ENCODE data around the gene ITIH3. TPM values are rescaled to one million over a fixed set of nuclear protein-coding genes. Genes with fewer than 3 reads are reported as not detected.

Gene ITIH3
- total RNA-seq, 1 experiment from 2014 or later, result 0.37 TPM

DNA sequence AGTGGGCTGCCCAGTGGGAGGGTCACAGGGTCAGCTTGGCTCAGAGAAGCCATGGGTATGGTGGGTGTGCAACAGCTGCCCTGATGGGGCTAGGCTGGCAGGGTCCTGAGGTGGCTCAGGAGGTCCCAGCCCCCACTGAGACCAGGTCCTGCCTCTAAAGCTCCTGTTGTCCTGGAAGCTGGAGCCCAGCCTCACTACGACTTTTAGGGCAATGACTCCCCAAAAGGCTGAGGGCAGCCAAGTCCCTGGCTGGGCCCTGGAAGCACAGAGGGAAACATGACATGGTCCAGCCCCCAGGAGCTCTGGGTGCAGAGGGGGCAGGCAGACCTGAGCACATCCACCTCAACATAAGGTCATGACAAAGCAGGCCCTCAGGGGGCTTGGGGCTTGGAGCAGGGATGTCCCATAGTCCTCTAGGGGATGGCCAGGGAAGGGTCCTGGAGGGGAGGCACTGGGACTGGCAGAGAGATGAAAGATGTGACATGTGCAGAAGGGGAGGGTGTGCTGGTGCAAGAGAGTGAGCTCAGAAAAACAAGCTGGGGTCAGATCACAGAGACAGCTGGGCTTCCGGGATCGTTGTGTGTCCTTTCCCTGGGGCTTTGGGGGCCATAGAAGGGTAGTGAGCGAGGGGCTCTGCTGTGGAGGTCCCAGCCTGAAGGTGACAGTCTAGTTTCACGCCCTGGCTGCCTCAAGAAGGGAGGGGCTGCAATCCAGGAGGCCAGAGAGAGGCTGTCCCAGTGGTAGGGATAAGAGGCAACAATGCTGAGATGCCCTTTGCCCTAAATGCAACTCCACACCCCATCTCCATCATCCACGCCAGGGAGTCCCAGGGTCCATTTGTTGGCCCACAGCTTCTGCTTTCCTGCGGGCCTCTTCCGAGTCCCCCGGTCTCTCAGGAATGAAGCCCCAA is 639 bp upstream of the ITIH3 start:
- no peaks in the 10 kb centered on the region for H3K9me3 Mint-ChIP-seq
- H3K4me3 Mint-ChIP-seq, result no peak overlapping the region
- no peaks in the 10 kb centered on the region for H3K27me3 Mint-ChIP-seq (ENCODE audit: low read depth)
- H3K36me3 Mint-ChIP-seq, result no peaks in the 10 kb centered on the region
- H3K4me1 Mint-ChIP-seq, result no peaks in the 10 kb centered on the region
- DNase-seq (ENCODE audit: low spot score), result no peak
- TF ChIP-seq JAZF1 (CRISPR knock-in tag; IDR thresholded peaks at IDR 0.05), result no peak
- TF ChIP-seq, protein P1, sequence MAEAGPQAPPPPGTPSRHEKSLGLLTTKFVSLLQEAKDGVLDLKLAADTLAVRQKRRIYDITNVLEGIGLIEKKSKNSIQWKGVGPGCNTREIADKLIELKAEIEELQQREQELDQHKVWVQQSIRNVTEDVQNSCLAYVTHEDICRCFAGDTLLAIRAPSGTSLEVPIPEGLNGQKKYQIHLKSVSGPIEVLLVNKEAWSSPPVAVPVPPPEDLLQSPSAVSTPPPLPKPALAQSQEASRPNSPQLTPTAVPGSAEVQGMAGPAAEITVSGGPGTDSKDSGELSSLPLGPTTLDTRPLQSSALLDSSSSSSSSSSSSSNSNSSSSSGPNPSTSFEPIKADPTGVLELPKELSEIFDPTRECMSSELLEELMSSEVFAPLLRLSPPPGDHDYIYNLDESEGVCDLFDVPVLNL (CRISPR knock-in tag; IDR thresholded peaks at IDR 0.05; ENCODE audit: borderline replicate concordance, low read depth), result no peak
- TF ChIP-seq, protein P2, sequence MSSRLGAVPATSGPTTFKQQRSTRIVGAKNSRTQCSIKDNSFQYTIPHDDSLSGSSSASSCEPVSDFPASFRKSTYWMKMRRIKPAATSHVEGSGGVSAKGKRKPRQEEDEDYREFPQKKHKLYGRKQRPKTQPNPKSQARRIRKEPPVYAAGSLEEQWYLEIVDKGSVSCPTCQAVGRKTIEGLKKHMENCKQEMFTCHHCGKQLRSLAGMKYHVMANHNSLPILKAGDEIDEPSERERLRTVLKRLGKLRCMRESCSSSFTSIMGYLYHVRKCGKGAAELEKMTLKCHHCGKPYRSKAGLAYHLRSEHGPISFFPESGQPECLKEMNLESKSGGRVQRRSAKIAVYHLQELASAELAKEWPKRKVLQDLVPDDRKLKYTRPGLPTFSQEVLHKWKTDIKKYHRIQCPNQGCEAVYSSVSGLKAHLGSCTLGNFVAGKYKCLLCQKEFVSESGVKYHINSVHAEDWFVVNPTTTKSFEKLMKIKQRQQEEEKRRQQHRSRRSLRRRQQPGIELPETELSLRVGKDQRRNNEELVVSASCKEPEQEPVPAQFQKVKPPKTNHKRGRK (CRISPR knock-in tag; IDR thresholded peaks at IDR 0.05; ENCODE audit: borderline replicate concordance), result no peak
- TF ChIP-seq, protein P3, sequence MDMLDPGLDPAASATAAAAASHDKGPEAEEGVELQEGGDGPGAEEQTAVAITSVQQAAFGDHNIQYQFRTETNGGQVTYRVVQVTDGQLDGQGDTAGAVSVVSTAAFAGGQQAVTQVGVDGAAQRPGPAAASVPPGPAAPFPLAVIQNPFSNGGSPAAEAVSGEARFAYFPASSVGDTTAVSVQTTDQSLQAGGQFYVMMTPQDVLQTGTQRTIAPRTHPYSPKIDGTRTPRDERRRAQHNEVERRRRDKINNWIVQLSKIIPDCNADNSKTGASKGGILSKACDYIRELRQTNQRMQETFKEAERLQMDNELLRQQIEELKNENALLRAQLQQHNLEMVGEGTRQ (CRISPR knock-in tag; IDR thresholded peaks at IDR 0.05), result no peak
- TF ChIP-seq, protein P4, sequence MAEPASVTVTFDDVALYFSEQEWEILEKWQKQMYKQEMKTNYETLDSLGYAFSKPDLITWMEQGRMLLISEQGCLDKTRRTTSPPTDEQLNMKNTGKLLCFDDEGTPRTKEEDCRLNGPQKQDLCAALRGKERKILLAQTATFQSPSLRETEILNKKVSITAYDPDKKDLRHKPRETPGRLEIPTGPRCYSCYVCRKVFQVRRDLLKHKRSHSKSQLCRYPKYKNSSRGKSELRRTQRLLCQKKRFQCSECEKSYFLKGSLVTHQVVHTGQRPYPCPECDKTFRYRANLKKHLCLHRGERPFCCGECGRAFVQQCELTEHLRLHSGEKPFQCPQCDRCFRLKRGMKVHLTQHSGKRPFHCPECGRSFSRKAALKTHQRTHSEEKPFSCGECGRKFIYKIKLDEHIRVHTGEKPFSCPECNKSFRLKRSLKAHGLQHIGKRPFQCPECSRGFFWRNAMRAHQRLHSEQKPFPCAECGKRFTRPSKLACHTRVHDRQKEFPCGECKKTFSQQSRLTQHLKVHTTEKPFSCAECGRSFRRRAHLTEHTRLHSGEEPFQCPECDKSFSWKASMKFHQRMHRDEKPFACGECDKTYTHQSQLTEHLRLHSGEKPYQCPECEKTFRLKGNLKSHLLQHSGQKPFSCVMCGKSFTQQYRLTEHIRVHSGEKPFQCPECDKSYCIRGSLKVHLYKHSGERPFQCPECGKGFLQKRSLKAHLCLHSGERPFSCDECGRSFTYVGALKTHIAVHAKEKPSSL (CRISPR knock-in tag; conservative IDR thresholded peaks at IDR 0.05), result no peak
- TF ChIP-seq, protein P5, sequence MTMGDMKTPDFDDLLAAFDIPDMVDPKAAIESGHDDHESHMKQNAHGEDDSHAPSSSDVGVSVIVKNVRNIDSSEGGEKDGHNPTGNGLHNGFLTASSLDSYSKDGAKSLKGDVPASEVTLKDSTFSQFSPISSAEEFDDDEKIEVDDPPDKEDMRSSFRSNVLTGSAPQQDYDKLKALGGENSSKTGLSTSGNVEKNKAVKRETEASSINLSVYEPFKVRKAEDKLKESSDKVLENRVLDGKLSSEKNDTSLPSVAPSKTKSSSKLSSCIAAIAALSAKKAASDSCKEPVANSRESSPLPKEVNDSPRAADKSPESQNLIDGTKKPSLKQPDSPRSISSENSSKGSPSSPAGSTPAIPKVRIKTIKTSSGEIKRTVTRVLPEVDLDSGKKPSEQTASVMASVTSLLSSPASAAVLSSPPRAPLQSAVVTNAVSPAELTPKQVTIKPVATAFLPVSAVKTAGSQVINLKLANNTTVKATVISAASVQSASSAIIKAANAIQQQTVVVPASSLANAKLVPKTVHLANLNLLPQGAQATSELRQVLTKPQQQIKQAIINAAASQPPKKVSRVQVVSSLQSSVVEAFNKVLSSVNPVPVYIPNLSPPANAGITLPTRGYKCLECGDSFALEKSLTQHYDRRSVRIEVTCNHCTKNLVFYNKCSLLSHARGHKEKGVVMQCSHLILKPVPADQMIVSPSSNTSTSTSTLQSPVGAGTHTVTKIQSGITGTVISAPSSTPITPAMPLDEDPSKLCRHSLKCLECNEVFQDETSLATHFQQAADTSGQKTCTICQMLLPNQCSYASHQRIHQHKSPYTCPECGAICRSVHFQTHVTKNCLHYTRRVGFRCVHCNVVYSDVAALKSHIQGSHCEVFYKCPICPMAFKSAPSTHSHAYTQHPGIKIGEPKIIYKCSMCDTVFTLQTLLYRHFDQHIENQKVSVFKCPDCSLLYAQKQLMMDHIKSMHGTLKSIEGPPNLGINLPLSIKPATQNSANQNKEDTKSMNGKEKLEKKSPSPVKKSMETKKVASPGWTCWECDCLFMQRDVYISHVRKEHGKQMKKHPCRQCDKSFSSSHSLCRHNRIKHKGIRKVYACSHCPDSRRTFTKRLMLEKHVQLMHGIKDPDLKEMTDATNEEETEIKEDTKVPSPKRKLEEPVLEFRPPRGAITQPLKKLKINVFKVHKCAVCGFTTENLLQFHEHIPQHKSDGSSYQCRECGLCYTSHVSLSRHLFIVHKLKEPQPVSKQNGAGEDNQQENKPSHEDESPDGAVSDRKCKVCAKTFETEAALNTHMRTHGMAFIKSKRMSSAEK (CRISPR knock-in tag; IDR thresholded peaks at IDR 0.05; ENCODE audit: borderline replicate concordance), result no peak
- TF ChIP-seq, protein P6, sequence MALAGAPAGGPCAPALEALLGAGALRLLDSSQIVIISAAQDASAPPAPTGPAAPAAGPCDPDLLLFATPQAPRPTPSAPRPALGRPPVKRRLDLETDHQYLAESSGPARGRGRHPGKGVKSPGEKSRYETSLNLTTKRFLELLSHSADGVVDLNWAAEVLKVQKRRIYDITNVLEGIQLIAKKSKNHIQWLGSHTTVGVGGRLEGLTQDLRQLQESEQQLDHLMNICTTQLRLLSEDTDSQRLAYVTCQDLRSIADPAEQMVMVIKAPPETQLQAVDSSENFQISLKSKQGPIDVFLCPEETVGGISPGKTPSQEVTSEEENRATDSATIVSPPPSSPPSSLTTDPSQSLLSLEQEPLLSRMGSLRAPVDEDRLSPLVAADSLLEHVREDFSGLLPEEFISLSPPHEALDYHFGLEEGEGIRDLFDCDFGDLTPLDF (CRISPR knock-in tag; IDR thresholded peaks at IDR 0.05), result no peak
- no peak for TF ChIP-seq EMX1 (CRISPR knock-in tag; IDR thresholded peaks at IDR 0.05)
- no peak for TF ChIP-seq ELF4 (CRISPR knock-in tag; IDR thresholded peaks at IDR 0.05; ENCODE audit: low read depth)
- TF ChIP-seq, protein P7, sequence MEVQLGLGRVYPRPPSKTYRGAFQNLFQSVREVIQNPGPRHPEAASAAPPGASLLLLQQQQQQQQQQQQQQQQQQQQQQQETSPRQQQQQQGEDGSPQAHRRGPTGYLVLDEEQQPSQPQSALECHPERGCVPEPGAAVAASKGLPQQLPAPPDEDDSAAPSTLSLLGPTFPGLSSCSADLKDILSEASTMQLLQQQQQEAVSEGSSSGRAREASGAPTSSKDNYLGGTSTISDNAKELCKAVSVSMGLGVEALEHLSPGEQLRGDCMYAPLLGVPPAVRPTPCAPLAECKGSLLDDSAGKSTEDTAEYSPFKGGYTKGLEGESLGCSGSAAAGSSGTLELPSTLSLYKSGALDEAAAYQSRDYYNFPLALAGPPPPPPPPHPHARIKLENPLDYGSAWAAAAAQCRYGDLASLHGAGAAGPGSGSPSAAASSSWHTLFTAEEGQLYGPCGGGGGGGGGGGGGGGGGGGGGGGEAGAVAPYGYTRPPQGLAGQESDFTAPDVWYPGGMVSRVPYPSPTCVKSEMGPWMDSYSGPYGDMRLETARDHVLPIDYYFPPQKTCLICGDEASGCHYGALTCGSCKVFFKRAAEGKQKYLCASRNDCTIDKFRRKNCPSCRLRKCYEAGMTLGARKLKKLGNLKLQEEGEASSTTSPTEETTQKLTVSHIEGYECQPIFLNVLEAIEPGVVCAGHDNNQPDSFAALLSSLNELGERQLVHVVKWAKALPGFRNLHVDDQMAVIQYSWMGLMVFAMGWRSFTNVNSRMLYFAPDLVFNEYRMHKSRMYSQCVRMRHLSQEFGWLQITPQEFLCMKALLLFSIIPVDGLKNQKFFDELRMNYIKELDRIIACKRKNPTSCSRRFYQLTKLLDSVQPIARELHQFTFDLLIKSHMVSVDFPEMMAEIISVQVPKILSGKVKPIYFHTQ (CRISPR knock-in tag; IDR thresholded peaks at IDR 0.05), result no peak
- no peak for TF ChIP-seq TEAD1 (CRISPR knock-in tag; IDR thresholded peaks at IDR 0.05)
- no peak overlapping the region for H3K27ac Mint-ChIP-seq
- no peak for ATAC-seq
- POLR2A ChIA-PET, result interaction anchor here (0.9 kb wide), 1 partner anchor 9 kb away, joined by 3 read pairs; no protein-coding TSS in a partner anchor
- CTCF ChIA-PET, result interaction anchor here (1.4 to 5.5 kb wide), 5 partner anchors 19 to 49 kb away, joined by 3 to 96 read pairs (median 25); partner anchors contain the start of gene NEK4

All from WTC11 (cell line).